AG10803 (cell line): Measurements from ENCODE around the gene TBC1D9.

Source experiments
- DNase-seq: peaks from one replicate; pipeline ENCODE4 v3.0.0; 2010; ENCODE audit warnings: low read depth
- H3K4me3 ChIP-seq: 2 replicates; pipeline ENCODE4 v1.5.1; 2011; ENCODE audit warnings: mild to moderate bottlenecking, low read length, control low read depth
- CTCF ChIP-seq: conservative IDR thresholded peaks from 2 replicates; pipeline ENCODE4 v1.5.1; 2011; ENCODE audit warnings: mild to moderate bottlenecking, low read length, control low read depth, inconsistent platforms

Gene TBC1D9

GRCh38 chr4:140654495-140654814 is 101.7 kb downstream of the TBC1D9 start:
- no peak for DNase-seq
- no peak overlapping the region for H3K4me3 ChIP-seq
- no peak for TF ChIP-seq CTCF

DNA sequence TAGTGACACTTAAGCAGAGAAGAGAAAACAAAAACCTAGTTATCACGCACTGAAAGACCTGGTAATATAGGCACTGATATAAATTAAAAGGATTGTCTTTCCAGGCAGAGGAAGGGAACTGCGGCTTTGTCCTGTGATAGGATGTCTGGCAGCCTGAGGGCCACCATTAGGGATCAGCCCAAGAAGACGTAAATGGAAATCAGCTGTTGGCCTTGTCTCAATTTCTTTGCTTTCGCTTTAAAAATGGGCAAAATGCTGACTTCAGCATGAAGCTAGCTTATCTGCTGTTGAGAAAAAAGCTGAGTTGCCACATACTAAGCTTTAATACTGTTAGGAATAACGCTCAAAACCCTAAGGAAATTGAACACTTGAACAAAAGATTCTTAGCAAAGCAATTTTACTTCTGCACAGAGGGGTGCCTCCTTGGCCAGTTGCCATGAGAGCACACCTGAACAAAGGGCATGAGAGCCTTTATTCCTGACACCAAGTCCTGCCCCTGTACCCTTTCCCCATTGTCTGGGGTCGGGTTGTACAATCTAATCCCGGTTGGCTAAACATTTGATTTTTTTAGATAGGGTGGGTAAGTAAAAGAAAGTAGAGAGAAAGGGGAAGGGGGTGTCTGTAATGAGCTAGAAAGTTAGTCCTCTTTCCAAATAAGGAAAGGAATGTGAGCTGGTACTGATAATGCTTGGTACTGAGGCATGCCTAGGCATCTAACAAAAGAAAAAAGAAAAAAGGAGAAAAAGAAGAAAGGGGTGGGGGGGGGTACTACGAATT is 102.3 kb downstream of the TBC1D9 start:
- peak overlapping the region; percentile 21 for H3K4me3 ChIP-seq
- peak; percentile 62 for DNase-seq
- TF ChIP-seq CTCF = no peak

GRCh38 chr4:140652601-140653000 is 103.6 kb downstream of the TBC1D9 start:
- DNase-seq = no peak
- no peak for TF ChIP-seq CTCF
- no peak overlapping the region for H3K4me3 ChIP-seq

DNA sequence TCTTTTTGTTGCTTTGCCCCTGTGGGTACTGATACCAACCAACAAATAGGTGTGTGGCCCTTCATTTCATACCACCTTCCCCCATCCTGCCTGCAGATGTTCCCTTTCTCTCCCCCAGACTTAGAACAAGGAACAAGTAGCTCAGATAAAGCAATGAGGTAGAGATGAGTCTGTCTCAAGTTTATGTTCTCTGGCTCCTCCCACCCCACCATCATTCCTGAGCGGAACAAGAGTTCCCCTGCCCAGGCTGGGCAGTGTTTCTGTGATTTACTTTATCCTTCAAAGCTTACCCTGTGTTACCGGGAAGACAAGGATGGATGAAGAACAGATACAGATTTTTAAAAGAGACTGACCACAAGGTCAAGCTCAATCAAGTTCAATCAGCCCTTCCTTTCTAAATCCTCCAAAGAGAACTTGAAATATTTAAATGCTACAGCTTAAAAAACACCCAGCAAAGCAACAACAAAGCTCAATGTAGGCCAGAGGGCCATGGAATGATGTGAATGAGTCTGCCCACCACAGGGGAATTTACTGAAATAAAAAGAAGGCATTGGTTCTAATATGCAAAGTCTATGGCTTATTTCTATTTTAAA is 107.4 kb downstream of the TBC1D9 start:
- no peak for DNase-seq
- TF ChIP-seq CTCF = no peak

DNA sequence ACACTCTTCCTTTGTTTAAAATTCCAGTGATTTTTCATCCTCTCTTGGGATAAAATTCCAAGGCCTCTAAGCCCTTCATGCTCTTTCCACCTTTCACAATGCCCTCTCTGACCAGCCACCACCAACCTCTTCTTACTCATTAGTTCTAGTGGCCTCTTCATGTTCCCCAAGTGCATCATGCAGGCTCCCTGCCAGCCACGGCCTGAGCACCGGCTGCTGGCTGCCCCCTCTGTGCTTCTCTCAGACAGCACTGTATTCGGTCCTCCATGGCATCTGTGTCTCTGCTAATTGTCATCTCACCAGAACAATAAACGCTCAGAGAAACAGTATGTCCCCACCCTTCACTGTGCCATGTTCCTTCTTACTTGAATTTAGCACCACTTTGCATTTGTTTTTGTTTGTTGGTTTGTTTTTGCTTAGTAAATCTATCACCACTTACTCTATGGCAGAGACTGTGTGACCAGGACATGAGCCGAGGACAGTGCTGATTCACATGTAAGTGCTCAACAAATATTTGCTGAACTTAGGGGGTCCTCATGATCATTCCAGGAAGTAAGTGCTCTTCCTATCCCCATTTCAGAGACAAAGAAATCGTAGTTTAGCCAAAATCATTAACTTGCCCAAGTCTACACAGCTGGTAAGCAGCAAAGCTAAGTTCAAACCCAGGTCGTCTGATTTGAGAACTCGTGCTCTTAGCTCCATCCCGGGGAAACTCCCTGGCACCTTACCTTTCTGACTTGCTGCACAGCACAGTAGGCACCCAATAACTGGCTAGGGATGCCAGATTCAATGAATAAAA is 110.4 kb downstream of the TBC1D9 start:
- DNase-seq = peak; percentile 9
- TF ChIP-seq CTCF = no peak

More for the DNA sequence above, 107.4 kb downstream of the TBC1D9 start:
- H3K4me3 ChIP-seq = no peak overlapping the region

GRCh38 chr4:140645196-140645595 is 111.0 kb downstream of the TBC1D9 start:
- no peak overlapping the region for H3K4me3 ChIP-seq
- no peak for TF ChIP-seq CTCF

More for the DNA sequence above, 110.4 kb downstream of the TBC1D9 start:
- no peak overlapping the region for H3K4me3 ChIP-seq

More at GRCh38 chr4:140645196-140645595, 111.0 kb downstream of the TBC1D9 start:
- DNase-seq = no peak
